ENCODE results near the gene CCNI2. TPM values are rescaled to one million over a fixed set of nuclear protein-coding genes. Genes with fewer than 3 reads are reported as not detected.

The CCNI2 gene
- total and polyA plus RNA-seq, 11 donors: 0.11 to 0.50 (median 0.20) TPM; not detected in 8

DNA sequence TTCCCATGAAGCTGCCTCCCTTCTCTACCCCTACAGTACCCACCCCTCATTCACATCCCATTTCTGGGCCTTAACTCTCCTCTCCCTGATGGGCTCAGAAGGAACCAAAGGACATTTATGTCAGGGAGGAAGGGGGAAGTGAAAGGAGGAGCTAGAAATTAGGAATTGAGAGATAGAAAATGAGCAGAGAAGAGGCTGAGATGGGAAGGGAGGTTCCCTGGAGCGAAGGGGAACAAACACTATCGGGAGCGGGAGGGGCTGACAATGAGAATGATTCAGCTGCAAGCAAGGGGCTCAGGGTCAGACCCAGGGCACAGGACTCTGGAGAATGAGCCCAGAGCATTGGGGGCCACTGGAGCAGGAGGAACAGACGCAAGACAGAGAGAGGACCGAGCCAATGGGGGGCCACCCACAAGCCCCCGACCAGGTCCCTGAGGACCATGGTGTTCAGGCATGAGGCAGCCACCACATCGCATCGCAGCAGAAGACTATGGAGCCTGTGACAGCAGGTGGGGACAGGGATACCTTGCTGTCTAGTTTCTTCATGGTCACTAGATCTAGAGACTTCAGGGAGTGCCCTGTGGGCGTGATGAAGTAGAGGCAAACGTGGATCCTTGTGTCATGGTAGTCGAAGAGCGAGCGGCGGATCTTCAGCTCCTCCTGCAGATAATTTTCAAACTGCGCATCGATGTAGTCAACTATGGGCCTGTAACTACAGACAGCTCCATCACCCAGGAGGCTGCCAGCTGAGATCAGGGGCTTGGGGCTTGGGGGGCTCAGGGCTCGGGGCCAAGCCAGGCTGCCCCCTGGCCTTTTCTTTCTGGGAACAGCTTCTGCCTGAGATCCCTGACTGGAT is 16.2 kb downstream of the CCNI2 start:
- H3K4me3 ChIP-seq: no peak overlapping the region
- no peak for TF ChIP-seq POLR2A (IDR thresholded peaks at IDR 0.05)
- intact Hi-C loops (cut with DNase I): no loop called here
- DNase-seq (no peak), ATAC-seq (no peak)
- 89 to 96% (median 94%) methylated on average over 17 of the region's 17 CpGs for WGBS, 4 donors
- no peaks in the 10 kb centered on the region for H3K9me3 ChIP-seq
- H3K36me3 ChIP-seq: peaks cover 2 to 72% (median 68%) of the 10 kb centered on the region in 9 donors
- peaks cover 0 to 33% (median 28%) of the 10 kb centered on the region in 12 donors for H3K4me1 ChIP-seq
- no peaks in the 10 kb centered on the region for H3K27me3 ChIP-seq
- H3K27ac ChIP-seq: no peak overlapping the region

DNA sequence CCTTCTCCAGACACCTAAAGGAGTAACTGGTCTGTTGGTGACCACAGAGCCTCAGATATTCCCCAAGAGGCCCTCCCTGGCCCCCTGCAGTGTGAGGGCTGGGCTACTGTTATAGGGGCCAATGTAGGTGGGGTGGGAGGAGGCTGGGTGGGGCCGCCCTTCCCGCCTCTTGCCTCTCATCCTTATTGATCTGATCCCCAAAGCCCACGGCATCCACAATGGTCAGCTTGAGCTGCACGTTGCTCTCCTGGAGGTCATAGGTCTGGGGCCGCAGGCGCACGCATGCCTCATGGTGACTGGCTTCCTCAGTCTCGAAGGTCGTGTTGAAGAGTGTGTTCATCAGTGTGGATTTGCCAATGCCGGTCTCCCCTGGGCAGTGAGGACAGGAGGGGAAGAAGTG is 16.8 kb downstream of the CCNI2 start:
- DNase-seq: no peak
- Histone ChIP-seq H3K27ac (no peak overlapping the region), H3K9me3 (no peaks in the 10 kb centered on the region), H3K4me3 (no peak overlapping the region), H3K4me1 (peaks cover 0 to 39% (median 32%) of the 10 kb centered on the region in 12 donors), H3K36me3 (peaks cover 2 to 65% (median 62%) of the 10 kb centered on the region in 9 donors), H3K27me3 (no peaks in the 10 kb centered on the region)
- no peak for ATAC-seq
- TF ChIP-seq, protein P1, sequence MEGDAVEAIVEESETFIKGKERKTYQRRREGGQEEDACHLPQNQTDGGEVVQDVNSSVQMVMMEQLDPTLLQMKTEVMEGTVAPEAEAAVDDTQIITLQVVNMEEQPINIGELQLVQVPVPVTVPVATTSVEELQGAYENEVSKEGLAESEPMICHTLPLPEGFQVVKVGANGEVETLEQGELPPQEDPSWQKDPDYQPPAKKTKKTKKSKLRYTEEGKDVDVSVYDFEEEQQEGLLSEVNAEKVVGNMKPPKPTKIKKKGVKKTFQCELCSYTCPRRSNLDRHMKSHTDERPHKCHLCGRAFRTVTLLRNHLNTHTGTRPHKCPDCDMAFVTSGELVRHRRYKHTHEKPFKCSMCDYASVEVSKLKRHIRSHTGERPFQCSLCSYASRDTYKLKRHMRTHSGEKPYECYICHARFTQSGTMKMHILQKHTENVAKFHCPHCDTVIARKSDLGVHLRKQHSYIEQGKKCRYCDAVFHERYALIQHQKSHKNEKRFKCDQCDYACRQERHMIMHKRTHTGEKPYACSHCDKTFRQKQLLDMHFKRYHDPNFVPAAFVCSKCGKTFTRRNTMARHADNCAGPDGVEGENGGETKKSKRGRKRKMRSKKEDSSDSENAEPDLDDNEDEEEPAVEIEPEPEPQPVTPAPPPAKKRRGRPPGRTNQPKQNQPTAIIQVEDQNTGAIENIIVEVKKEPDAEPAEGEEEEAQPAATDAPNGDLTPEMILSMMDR (IDR thresholded peaks at IDR 0.05): no peak
- TF ChIP-seq POLR2A (IDR thresholded peaks at IDR 0.05): no peak
- intact Hi-C loops (cut with DNase I): no loop called here
- 95 to 100% (median 96%) methylated on average over 7 to 10 of the region's 10 CpGs for WGBS, 4 donors

DNA sequence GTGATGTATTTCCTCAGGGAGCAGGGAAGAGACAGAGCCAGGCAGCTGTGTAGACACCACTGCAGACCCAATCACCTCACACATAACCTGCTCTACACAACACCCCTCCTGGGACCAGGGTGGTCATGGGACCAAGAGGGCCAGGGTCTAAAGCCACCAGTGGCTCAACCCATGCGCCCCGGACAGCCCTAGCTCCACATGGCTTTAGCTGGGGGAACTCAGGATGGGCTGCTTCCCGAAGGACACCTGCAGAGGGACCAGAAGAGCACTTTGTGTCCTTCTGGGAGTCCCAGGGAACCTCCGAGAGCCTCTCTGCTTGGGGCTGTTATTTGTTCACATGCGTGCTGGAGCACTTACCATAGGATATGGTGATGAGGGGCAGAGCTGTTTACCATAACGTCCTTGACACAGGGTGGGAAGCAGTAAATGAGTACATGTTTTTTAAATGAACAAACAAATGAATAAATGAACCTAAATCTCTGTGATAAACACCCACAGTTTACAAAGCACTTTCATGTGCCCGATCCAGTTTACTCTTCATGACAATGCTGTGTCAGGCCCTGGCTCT is 17.5 kb downstream of the CCNI2 start:
- no peak overlapping the region for H3K4me3 ChIP-seq
- intact Hi-C loops (cut with DNase I): loop anchor here in 1 of 10 donors (5.0 kb wide), 1 partner anchor 53 kb away; no protein-coding TSS in a partner anchor
- no peak overlapping the region for H3K27ac ChIP-seq
- H3K27me3 ChIP-seq: no peaks in the 10 kb centered on the region
- no peak for TF ChIP-seq POLR2A (IDR thresholded peaks at IDR 0.05)
- TF ChIP-seq, protein P1 (IDR thresholded peaks at IDR 0.05): no peak
- H3K36me3 ChIP-seq: peaks cover 2 to 58% (median 55%) of the 10 kb centered on the region in 9 donors
- ATAC-seq: no peak
- WGBS, 4 donors: 88 to 95% (median 93%) methylated on average over 7 of the region's 7 CpGs
- H3K9me3 ChIP-seq: no peaks in the 10 kb centered on the region
- H3K4me1 ChIP-seq: peaks cover 0 to 46% (median 32%) of the 10 kb centered on the region in 12 donors
- no peak for DNase-seq

DNA sequence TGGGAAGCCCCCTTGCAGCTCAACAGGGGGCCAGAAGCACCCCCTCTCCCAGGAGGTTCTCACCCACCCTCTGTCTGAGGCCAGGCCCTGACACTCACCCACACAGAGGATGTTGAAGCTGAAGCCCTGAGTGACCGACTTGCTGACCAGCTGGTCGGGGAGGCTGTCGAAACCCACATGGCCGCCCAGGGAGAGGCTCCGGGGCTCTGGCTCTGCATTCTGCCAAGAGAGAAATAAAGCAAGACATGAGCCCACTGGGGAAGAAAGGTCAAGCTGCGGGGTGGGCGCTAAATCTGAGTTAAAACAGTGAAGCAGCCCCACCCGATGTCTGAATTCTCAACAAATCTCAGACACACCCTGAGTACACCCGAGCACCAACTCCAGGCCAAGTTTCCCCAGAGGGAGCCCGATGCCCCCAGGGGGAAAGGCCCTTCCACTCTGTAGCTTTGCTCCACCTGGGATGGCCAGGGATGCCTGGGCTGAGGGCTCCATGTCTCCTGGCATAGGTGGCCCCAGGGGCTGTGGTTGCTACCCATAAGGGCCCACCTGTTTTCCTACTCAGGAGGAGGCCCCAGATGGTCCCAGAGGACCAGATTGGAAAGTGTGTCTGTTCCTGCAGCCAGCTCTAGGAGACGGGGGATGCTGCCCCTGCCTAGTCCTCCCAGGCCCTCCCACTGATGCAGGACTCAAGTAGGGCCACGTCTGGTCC is 18.2 kb downstream of the CCNI2 start:
- H3K4me3 ChIP-seq: no peak overlapping the region
- peak overlapping the region in 1 of 12 donors; percentile 7 for H3K27ac ChIP-seq
- H3K36me3 ChIP-seq: peaks cover 2 to 51% (median 48%) of the 10 kb centered on the region in 9 donors
- ATAC-seq (peak in 2 of 4 donors; percentile 14 to 51), DNase-seq (peak in 2 of 5 donors; percentile 65 to 67)
- WGBS, 4 donors: 80 to 83% (median 82%) methylated on average over 10 to 12 of the region's 12 CpGs
- no peaks in the 10 kb centered on the region for H3K27me3 ChIP-seq
- intact Hi-C loops (cut with DNase I): loop anchor here in 1 of 10 donors (5.0 kb wide), 1 partner anchor 52 kb away; no protein-coding TSS in a partner anchor
- H3K9me3 ChIP-seq: no peaks in the 10 kb centered on the region
- TF ChIP-seq, protein P1 (IDR thresholded peaks at IDR 0.05): no peak
- no peak for TF ChIP-seq POLR2A (IDR thresholded peaks at IDR 0.05)
- H3K4me1 ChIP-seq: peaks cover 0 to 51% (median 36%) of the 10 kb centered on the region in 12 donors
